ENCODE data around the gene OR10X1.

The OR10X1 gene

DNA sequence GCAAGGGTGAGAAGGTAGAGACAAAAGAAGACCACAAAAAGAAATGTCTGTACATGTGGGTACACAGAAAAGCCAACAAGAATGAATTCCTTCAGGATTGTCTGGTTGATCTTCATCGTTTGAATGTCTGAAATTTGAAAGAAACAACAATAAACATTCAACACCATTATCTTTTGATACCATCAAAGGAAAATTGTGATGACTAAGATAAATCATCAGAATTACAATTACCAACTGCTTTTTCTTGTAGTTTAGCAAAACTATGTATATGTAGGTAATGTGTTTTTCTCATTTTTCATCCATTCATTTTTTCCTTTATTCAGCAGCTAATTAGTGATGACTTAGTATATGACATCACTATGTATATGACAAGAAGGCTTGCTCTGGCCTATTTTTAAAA lies at the start of gene OR10X1:
TSS of gene OR10X1 (minus strand) at position 167 of the 400 bp plus-strand sequence. CDS start at position 167, 0 bp downstream.
- Histone ChIP-seq H3K4me3 (replicated peaks; ENCODE audit: low read depth, low read length) (no peak within 1 kb of the TSS), H3K27me3 (replicated peaks; ENCODE audit: control insufficient read depth, insufficient read depth, low read length) (no peaks in the 10 kb centered on the region), H3K36me3 (ENCODE audit: control insufficient read depth, insufficient read depth, low read length) (no peaks in the 10 kb centered on the region)
- TF ChIP-seq, protein P1, sequence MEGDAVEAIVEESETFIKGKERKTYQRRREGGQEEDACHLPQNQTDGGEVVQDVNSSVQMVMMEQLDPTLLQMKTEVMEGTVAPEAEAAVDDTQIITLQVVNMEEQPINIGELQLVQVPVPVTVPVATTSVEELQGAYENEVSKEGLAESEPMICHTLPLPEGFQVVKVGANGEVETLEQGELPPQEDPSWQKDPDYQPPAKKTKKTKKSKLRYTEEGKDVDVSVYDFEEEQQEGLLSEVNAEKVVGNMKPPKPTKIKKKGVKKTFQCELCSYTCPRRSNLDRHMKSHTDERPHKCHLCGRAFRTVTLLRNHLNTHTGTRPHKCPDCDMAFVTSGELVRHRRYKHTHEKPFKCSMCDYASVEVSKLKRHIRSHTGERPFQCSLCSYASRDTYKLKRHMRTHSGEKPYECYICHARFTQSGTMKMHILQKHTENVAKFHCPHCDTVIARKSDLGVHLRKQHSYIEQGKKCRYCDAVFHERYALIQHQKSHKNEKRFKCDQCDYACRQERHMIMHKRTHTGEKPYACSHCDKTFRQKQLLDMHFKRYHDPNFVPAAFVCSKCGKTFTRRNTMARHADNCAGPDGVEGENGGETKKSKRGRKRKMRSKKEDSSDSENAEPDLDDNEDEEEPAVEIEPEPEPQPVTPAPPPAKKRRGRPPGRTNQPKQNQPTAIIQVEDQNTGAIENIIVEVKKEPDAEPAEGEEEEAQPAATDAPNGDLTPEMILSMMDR (IDR thresholded peaks at IDR 0.05; ENCODE audit: insufficient read depth, low read length, poor library complexity, severe bottlenecking), result no peak
- no peak for DNase-seq (ENCODE audit: extremely low read depth, insufficient read length)

DNA sequence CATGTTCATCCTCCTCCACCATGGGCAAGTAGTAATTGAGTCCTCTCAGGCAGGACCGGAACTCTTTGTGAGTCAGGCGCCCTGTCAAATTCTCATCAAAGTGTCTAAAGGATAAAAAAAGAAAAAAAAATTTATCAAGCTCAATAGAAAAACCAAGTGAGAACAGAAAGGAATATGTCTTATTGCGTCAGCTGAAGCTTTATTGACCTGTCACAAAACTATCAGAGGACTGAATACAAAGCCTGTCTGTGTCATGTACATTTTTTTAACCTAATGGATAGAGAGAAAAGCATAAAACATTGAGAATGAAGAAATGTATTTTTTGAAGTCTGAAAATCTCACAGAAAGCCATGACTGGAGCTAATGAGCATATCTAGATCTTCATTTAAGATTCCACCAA lies 34.1 kb upstream of the OR10X1 start:
- TF ChIP-seq, protein P1 (IDR thresholded peaks at IDR 0.05; ENCODE audit: insufficient read depth, low read length, poor library complexity, severe bottlenecking), result no peak
- DNase-seq (ENCODE audit: extremely low read depth, insufficient read length), result no peak
- no peaks in the 10 kb centered on the region for H3K36me3 ChIP-seq (ENCODE audit: control insufficient read depth, insufficient read depth, low read length)
- H3K27me3 ChIP-seq (replicated peaks; ENCODE audit: control insufficient read depth, insufficient read depth, low read length), result no peaks in the 10 kb centered on the region
- no peak overlapping the region for H3K4me3 ChIP-seq (replicated peaks; ENCODE audit: low read depth, low read length)

- no peaks in the 10 kb centered on the region for H3K36me3 ChIP-seq (ENCODE audit: control insufficient read depth, insufficient read depth, low read length)
- H3K27me3 ChIP-seq (replicated peaks; ENCODE audit: control insufficient read depth, insufficient read depth, low read length), result no peaks in the 10 kb centered on the region
- no peak for DNase-seq (ENCODE audit: extremely low read depth, insufficient read length)
- no peak overlapping the region for H3K4me3 ChIP-seq (replicated peaks; ENCODE audit: low read depth, low read length)
- TF ChIP-seq, protein P1 (IDR thresholded peaks at IDR 0.05; ENCODE audit: insufficient read depth, low read length, poor library complexity, severe bottlenecking), result no peak
Measured at GRCh38 chr1:158611916-158612315, 32.2 kb upstream of the OR10X1 start.

- Histone ChIP-seq H3K4me3 (replicated peaks; ENCODE audit: low read depth, low read length) (no peak overlapping the region), H3K36me3 (ENCODE audit: control insufficient read depth, insufficient read depth, low read length) (no peaks in the 10 kb centered on the region), H3K27me3 (replicated peaks; ENCODE audit: control insufficient read depth, insufficient read depth, low read length) (no peaks in the 10 kb centered on the region)
- DNase-seq (ENCODE audit: extremely low read depth, insufficient read length), result no peak
- TF ChIP-seq, protein P1 (IDR thresholded peaks at IDR 0.05; ENCODE audit: insufficient read depth, low read length, poor library complexity, severe bottlenecking), result no peak
Measured at GRCh38 chr1:158607296-158607695, 27.6 kb upstream of the OR10X1 start.

DNA sequence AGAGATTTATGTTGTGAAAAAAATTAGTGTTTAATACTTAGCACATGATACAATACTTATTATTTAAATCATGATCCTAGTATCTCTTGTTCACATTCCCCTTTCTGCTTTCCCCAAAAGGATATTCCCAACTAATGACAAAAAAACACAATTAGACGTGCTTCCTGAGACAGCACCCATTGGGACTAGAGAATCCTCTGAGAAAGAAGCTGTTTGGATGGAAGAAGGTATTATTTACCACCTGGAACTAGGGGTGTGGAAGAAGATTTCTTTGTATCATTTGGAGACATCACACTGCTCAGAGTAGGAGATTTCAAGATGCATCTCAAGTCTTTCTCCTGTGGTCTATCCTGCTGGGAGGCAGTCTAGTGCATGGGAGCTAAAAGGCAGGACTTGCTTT lies 25.3 kb upstream of the OR10X1 start, which contains the start of gene OR10Z1:
TSS of gene OR10Z1 (plus strand) at position 301 of the 400 bp plus-strand sequence. CDS start 1,171 bp downstream, outside the sequence.
- DNase-seq (ENCODE audit: extremely low read depth, insufficient read length), result no peak
- TF ChIP-seq, protein P1 (IDR thresholded peaks at IDR 0.05; ENCODE audit: insufficient read depth, low read length, poor library complexity, severe bottlenecking), result no peak
- no peaks in the 10 kb centered on the region for H3K27me3 ChIP-seq (replicated peaks; ENCODE audit: control insufficient read depth, insufficient read depth, low read length)
- H3K36me3 ChIP-seq (ENCODE audit: control insufficient read depth, insufficient read depth, low read length), result no peaks in the 10 kb centered on the region
- H3K4me3 ChIP-seq (replicated peaks; ENCODE audit: low read depth, low read length), result no peak within 1 kb of the TSS

GRCh38 chr1:158600735-158601134 lies 21.0 kb upstream of the OR10X1 start:
- DNase-seq (ENCODE audit: extremely low read depth, insufficient read length), result no peak
- TF ChIP-seq, protein P1 (IDR thresholded peaks at IDR 0.05; ENCODE audit: insufficient read depth, low read length, poor library complexity, severe bottlenecking), result no peak
- H3K4me3 ChIP-seq (replicated peaks; ENCODE audit: low read depth, low read length), result no peak overlapping the region
- no peaks in the 10 kb centered on the region for H3K27me3 ChIP-seq (replicated peaks; ENCODE audit: control insufficient read depth, insufficient read depth, low read length)
- H3K36me3 ChIP-seq (ENCODE audit: control insufficient read depth, insufficient read depth, low read length), result no peaks in the 10 kb centered on the region
